Activated CD4-positive, alpha-beta T cell treated with anti-CD3 and anti-CD28 coated beads, Interleukin-2, Interleukin-4, amounts not matched to agents 100 ng/mL and 50 ng/mL, durations not matched to agents 16 hours and 8 hours (primary cell): Measurements from ENCODE around the gene OR2B6.
"Not testable (repeated sequence)": the region's sequence is repeated elsewhere in the genome, so short reads cannot be mapped to it uniquely, and the experiment has no call there.

Experiments
- DNase-seq: peaks from one replicate; pipeline ENCODE4 v3.0.0-alpha.2; 2020; ENCODE audit warnings: low spot score

The OR2B6 gene

GRCh38 chr6:27956941-27957340 lies at the start of gene OR2B6:
Gene OR2B6, plus strand, starts transcription at chr6:27957241. Its CDS starts 0 bp downstream, at chr6:27957241.
- DNase-seq = no peak

- no peak for DNase-seq
These were observed 49.0 kb upstream of the OR2B6 start for GRCh38 chr6:27908017-27908416.

- DNase-seq = no peak
These were observed 45.0 kb upstream of the OR2B6 start, which contains the start of gene OR2B2 for GRCh38 chr6:27911956-27912446. Gene OR2B2, minus strand, starts transcription at chr6:27912396. Its CDS starts 77 bp downstream, at chr6:27912319.

GRCh38 chr6:27922949-27923348 lies 34.1 kb upstream of the OR2B6 start:
- no peak for DNase-seq

GRCh38 chr6:27924179-27924578 lies 32.9 kb upstream of the OR2B6 start:
- DNase-seq = no peak

GRCh38 chr6:27928041-27928440 lies 29.0 kb upstream of the OR2B6 start:
- not testable (repeated sequence) for DNase-seq

- not testable (repeated sequence) for DNase-seq
These were observed 27.1 kb upstream of the OR2B6 start for GRCh38 chr6:27929930-27930329.

GRCh38 chr6:27931209-27931608 lies 25.8 kb upstream of the OR2B6 start:
- no peak for DNase-seq

GRCh38 chr6:27940766-27941165 lies 16.3 kb upstream of the OR2B6 start:
- DNase-seq = no peak

GRCh38 chr6:27943072-27943471 lies 14.0 kb upstream of the OR2B6 start:
- DNase-seq = not testable (repeated sequence)

- DNase-seq = no peak
These were observed 8.8 kb upstream of the OR2B6 start for GRCh38 chr6:27948237-27948636.

GRCh38 chr6:27951040-27951439 lies 6.0 kb upstream of the OR2B6 start:
- no peak for DNase-seq

- no peak for DNase-seq
These were observed 475 bp downstream of the OR2B6 start for GRCh38 chr6:27957516-27957915.

- no peak for DNase-seq
These were observed 5.5 kb downstream of the OR2B6 start for GRCh38 chr6:27962506-27962905.

- DNase-seq = no peak
These were observed 9.0 kb downstream of the OR2B6 start for GRCh38 chr6:27966044-27966443.

GRCh38 chr6:27966816-27967426 lies 9.9 kb downstream of the OR2B6 start:
- no peak for DNase-seq

GRCh38 chr6:27970444-27970843 lies 13.4 kb downstream of the OR2B6 start:
- no peak for DNase-seq

GRCh38 chr6:27972750-27973149 lies 15.7 kb downstream of the OR2B6 start:
- DNase-seq = no peak

- no peak for DNase-seq
These were observed 20.3 kb downstream of the OR2B6 start for GRCh38 chr6:27977387-27977786.

GRCh38 chr6:27978705-27979104 lies 21.7 kb downstream of the OR2B6 start:
- DNase-seq = no peak

- no peak for DNase-seq
These were observed 23.1 kb downstream of the OR2B6 start for GRCh38 chr6:27980111-27980510.

- no peak for DNase-seq
These were observed 30.1 kb downstream of the OR2B6 start for GRCh38 chr6:27986928-27987725.

GRCh38 chr6:27994616-27995015 lies 37.6 kb downstream of the OR2B6 start:
- DNase-seq = no peak
